WTC11 (cell line): Measurements from ENCODE around the gene KCNE3.

Experiments
- FOXJ3 ChIP-seq: sonication (generic); formaldehyde crosslinking; IDR thresholded peaks from 2 replicates; pipeline ENCODE4 v1.9.0; 2021; ENCODE audit warnings: missing genetic modification reagents, mild to moderate bottlenecking, borderline replicate concordance
- IRF2 ChIP-seq: sonication (generic); formaldehyde crosslinking; IDR thresholded peaks from 2 replicates; pipeline ENCODE4 v1.8.0; 2022; ENCODE audit warnings: low read depth, missing genetic modification reagents, borderline replicate concordance
- JUN ChIP-seq: sonication (generic); formaldehyde crosslinking; IDR thresholded peaks from 2 replicates; pipeline ENCODE4 v1.8.0; 2023; ENCODE audit warnings: mild to moderate bottlenecking, missing genetic modification reagents
- NR3C1 ChIP-seq: sonication (generic); formaldehyde crosslinking; conservative IDR thresholded peaks from 2 replicates; pipeline ENCODE4 v1.8.1; 2023; ENCODE audit warnings: low read depth, mild to moderate bottlenecking, missing genetic modification reagents
- SMAD4 ChIP-seq: sonication (generic); formaldehyde crosslinking; IDR thresholded peaks from 2 replicates; pipeline ENCODE4 v1.8.0; 2022; ENCODE audit warnings: mild to moderate bottlenecking, missing genetic modification reagents
- SP1 ChIP-seq: sonication (generic); formaldehyde crosslinking; conservative IDR thresholded peaks from 2 replicates; pipeline ENCODE4 v1.8.1; 2022; ENCODE audit warnings: missing genetic modification reagents
- TEAD4 ChIP-seq: sonication (generic); formaldehyde crosslinking; IDR thresholded peaks from 2 replicates; pipeline ENCODE4 v1.8.0; 2022; ENCODE audit warnings: mild to moderate bottlenecking, missing genetic modification reagents
- TF ChIP-seq, protein P1 (sequence below): fragments of 200-600 bp; IDR thresholded peaks from 2 replicates; pipeline ENCODE4 v1.8.0; 2022; ENCODE audit warnings: antibody characterized with exemption
- TF ChIP-seq, protein P2 (sequence below): sonication (generic); formaldehyde crosslinking; IDR thresholded peaks from 2 replicates; pipeline ENCODE4 v1.8.0; 2022; ENCODE audit warnings: mild to moderate bottlenecking, missing genetic modification reagents
- TF ChIP-seq, protein P3 (sequence below): sonication (generic); formaldehyde crosslinking; IDR thresholded peaks from 2 replicates; pipeline ENCODE4 v1.8.0; 2022; ENCODE audit warnings: mild to moderate bottlenecking, missing genetic modification reagents
- TF ChIP-seq, protein P4 (sequence below): sonication (generic); formaldehyde crosslinking; IDR thresholded peaks from 2 replicates; pipeline ENCODE4 v1.8.1; 2023; ENCODE audit warnings: mild to moderate bottlenecking, missing genetic modification reagents, moderate library complexity
- TF ChIP-seq, protein P5 (sequence below): sonication (generic); formaldehyde crosslinking; IDR thresholded peaks from 2 replicates; pipeline ENCODE4 v1.8.1; 2022; ENCODE audit warnings: low read depth, mild to moderate bottlenecking, moderate library complexity, missing genetic modification reagents, borderline replicate concordance
- TF ChIP-seq, protein P6 (sequence below): sonication (generic); formaldehyde crosslinking; IDR thresholded peaks from 2 replicates; pipeline ENCODE4 v1.8.1; 2023; ENCODE audit warnings: mild to moderate bottlenecking, moderate library complexity, missing genetic modification reagents

DNA sequence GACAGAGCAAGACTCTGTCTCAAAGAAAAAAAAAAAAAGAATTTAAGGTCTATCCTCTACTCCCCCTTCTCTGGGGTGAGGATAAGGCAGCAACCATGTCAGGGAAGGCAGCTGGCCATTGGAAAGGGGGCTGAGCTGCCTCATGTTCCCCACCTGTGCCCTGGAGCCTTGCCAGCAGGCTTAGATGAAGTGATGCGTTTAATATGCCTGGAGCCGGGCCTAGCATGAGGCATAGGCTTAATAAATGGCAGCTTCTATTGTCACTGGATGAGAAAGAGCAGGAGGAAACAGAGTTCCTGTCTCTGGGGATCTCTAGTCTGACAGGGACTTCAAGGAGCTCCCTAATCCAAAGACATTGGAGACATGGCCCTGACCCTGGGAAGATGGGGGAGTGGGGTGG, 3.2 kb upstream of the KCNE3 start:
- TF ChIP-seq SMAD4 (no peak), NR3C1 (CRISPR knock-in tag) (no peak), FOXJ3 (CRISPR knock-in tag) (no peak), JUN (CRISPR knock-in tag) (no peak), SP1 (CRISPR knock-in tag) (no peak), IRF2 (CRISPR knock-in tag) (no peak), TEAD4 (no peak)
- TF ChIP-seq, protein P1, sequence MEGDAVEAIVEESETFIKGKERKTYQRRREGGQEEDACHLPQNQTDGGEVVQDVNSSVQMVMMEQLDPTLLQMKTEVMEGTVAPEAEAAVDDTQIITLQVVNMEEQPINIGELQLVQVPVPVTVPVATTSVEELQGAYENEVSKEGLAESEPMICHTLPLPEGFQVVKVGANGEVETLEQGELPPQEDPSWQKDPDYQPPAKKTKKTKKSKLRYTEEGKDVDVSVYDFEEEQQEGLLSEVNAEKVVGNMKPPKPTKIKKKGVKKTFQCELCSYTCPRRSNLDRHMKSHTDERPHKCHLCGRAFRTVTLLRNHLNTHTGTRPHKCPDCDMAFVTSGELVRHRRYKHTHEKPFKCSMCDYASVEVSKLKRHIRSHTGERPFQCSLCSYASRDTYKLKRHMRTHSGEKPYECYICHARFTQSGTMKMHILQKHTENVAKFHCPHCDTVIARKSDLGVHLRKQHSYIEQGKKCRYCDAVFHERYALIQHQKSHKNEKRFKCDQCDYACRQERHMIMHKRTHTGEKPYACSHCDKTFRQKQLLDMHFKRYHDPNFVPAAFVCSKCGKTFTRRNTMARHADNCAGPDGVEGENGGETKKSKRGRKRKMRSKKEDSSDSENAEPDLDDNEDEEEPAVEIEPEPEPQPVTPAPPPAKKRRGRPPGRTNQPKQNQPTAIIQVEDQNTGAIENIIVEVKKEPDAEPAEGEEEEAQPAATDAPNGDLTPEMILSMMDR: no peak
- TF ChIP-seq, protein P2, sequence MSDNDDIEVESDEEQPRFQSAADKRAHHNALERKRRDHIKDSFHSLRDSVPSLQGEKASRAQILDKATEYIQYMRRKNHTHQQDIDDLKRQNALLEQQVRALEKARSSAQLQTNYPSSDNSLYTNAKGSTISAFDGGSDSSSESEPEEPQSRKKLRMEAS (CRISPR knock-in tag): no peak
- TF ChIP-seq, protein P3, sequence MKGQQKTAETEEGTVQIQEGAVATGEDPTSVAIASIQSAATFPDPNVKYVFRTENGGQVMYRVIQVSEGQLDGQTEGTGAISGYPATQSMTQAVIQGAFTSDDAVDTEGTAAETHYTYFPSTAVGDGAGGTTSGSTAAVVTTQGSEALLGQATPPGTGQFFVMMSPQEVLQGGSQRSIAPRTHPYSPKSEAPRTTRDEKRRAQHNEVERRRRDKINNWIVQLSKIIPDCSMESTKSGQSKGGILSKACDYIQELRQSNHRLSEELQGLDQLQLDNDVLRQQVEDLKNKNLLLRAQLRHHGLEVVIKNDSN: no peak
- TF ChIP-seq, protein P4, sequence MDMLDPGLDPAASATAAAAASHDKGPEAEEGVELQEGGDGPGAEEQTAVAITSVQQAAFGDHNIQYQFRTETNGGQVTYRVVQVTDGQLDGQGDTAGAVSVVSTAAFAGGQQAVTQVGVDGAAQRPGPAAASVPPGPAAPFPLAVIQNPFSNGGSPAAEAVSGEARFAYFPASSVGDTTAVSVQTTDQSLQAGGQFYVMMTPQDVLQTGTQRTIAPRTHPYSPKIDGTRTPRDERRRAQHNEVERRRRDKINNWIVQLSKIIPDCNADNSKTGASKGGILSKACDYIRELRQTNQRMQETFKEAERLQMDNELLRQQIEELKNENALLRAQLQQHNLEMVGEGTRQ (CRISPR knock-in tag): no peak
- TF ChIP-seq, protein P5, sequence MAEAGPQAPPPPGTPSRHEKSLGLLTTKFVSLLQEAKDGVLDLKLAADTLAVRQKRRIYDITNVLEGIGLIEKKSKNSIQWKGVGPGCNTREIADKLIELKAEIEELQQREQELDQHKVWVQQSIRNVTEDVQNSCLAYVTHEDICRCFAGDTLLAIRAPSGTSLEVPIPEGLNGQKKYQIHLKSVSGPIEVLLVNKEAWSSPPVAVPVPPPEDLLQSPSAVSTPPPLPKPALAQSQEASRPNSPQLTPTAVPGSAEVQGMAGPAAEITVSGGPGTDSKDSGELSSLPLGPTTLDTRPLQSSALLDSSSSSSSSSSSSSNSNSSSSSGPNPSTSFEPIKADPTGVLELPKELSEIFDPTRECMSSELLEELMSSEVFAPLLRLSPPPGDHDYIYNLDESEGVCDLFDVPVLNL (CRISPR knock-in tag): no peak
- TF ChIP-seq, protein P6, sequence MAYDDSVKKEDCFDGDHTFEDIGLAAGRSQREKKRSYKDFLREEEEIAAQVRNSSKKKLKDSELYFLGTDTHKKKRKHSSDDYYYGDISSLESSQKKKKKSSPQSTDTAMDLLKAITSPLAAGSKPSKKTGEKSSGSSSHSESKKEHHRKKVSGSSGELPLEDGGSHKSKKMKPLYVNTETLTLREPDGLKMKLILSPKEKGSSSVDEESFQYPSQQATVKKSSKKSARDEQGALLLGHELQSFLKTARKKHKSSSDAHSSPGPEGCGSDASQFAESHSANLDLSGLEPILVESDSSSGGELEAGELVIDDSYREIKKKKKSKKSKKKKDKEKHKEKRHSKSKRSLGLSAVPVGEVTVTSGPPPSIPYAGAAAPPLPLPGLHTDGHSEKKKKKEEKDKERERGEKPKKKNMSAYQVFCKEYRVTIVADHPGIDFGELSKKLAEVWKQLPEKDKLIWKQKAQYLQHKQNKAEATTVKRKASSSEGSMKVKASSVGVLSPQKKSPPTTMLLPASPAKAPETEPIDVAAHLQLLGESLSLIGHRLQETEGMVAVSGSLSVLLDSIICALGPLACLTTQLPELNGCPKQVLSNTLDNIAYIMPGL (CRISPR knock-in tag): no peak
